GM18519 (cell line): ENCODE results near the gene FGF16.
"Not testable (repeated sequence)": the region's sequence is repeated elsewhere in the genome, so short reads cannot be mapped to it uniquely, and the experiment has no call there.

Experiments
- ATAC-seq: cut with Tn5 transposase; IDR thresholded peaks from one replicate; pipeline ENCODE4 v1.9.1; 2021; ENCODE audit warnings: mild to moderate bottlenecking, moderate library complexity; ENCODE audit not compliant: unreplicated experiment, low FRiP score

Gene FGF16

DNA sequence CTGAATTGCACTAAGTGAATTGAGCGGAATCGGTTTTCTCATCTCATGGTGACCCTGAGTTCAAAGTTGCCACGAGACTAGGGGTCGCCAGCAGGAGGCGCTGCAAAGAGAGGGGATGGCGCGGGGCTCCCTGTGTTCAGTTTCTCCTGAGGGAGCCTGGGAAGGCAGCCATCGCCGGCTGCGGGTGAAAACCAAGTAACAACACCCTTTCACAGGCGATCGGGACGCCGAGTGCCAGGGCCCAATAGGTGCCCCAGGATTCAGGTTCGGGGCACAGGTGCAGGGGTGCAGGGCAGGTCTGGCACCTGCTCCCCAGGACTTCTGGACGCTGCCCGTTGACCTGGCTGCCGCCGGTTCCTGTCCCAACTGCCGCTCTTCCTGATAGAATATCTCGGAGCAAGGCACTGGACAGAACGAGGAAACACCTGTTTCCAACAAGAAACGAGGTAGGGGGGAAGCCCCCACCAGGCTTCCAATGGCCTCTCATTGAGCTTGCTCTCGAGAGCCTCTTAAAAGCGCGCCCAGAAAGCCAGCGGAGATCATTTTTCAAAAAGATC lies 1.1 kb upstream of the FGF16 start:
- ATAC-seq = no peak

DNA sequence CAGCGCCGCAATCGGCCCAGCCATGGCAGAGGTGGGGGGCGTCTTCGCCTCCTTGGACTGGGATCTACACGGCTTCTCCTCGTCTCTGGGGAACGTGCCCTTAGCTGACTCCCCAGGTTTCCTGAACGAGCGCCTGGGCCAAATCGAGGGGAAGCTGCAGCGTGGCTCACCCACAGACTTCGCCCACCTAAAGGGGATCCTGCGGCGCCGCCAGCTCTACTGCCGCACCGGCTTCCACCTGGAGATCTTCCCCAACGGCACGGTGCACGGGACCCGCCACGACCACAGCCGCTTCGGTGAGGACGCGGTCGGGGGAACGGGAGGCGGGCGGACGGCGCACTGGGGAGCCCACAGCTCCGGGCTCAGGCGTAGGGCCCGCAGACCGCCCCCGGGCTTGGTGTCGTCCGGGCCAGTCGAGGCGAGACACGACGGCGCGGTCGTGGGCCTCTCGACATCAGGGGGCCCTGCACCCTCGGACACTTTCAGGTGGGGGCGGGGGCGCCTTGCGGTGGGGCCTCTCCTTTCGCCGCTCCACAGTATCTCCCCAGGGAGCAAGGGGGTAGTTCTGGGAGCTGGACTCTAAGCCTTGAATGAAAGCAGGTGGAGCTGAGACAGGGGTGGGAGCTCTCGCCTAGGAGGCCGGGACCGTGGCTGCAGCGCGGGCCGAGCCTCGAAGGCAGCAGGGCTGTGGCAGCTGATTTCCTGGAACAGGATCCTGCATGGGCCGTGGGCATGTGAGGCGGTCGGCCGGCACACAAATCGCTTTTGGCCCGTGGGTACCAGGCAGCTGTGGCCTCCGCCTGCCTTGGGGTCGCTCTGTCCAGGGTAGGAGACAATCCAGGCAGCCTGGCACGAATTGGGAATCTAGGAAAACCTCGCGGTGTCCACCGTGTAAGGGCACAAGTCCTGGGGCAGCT lies 722 bp downstream of the FGF16 start:
- no peak for ATAC-seq

DNA sequence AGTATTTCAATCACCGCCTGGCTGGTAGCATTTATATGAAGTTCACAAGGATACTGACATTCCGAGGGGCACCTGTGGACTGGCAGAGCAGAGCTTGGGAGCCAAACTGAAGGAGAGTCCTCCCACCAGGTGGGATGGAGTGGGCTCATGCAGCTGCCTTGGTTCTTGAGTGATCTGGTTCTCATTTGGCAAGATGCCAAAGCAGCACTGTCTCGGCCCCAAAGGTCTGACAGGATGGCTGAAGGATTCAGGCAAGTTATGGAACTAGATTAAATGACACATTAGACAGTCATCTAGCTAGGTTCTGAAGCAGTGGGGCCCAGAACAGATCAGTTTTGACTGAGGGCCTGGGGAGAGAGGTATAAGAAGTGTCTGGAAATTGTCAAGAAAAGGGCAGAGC lies 3.2 kb downstream of the FGF16 start:
- no peak for ATAC-seq

DNA sequence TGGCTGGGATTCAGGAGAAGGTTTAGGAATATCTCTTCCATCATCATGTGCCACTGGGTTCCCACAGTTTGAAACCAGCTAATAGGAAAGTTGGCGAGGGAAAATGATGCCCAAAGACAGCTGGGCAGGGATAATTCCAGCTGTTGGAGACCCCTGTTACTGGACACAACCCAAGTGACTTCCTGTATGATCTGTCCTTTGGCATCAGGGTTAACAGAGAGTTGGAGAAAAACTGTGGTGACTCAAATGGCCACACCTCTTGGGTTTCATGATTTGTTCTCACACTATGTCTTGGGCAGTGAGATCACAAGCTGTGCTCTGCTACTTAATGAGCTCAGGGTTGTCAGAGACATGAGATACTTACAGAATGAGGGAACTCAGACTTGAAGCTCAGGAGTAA lies 3.8 kb downstream of the FGF16 start:
- no peak for ATAC-seq

DNA sequence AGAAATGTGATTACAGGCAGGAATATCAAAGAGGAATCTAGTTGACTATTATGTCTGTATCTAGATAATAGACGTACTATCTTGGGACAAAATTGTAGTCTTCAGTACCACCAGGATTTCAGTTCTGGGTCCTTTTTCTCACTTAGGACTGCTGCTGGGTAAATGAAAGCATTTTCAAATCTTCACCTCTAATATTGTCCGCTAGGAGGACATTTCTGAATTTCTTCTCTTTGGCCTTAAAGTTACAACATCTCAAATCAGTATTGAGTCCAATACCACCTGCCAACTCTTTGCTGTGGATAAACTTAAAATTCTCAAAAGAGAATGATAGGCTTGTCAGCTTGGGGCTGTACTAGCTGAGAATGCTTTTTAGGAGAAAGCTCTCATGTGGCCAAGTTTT lies 6.0 kb downstream of the FGF16 start:
- no peak for ATAC-seq

DNA sequence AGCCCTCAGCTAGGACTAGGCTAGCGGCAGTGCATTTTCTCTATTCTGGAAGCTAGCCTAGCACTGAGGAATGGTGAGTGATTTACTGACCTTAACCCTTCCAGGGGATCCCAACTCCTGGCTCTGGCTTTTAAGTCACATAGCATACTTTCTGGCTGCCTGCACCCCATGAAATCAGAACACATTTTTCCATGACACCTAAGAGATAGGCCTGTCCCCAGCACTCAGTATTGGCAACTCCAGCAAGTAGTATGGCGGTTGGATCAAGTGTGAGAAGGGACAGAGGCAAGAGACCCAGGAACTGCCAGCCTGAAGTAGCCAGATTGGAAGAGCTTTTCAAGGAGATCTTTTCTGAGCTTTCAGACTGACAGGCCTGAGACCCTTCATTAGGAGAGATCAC lies 8.2 kb downstream of the FGF16 start:
- ATAC-seq = no peak

DNA sequence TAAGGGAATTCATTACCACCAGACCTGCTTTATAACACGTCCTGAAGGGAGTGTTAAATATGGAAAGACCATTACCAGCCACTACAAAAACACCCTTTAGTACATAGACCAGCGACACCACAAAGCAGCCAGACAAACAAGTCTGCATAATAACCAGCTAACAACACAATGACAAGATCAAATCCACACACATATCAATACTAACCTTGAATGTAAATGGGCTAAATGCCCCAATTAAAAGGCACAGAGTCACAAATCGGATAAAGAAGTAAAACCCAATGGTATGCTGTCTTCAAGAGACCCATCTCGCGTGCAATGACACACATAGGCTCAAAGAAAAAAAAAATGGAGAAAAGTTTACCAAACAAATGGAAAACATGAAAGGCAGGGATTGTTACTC lies 36.9 kb downstream of the FGF16 start:
- no peak for ATAC-seq

DNA sequence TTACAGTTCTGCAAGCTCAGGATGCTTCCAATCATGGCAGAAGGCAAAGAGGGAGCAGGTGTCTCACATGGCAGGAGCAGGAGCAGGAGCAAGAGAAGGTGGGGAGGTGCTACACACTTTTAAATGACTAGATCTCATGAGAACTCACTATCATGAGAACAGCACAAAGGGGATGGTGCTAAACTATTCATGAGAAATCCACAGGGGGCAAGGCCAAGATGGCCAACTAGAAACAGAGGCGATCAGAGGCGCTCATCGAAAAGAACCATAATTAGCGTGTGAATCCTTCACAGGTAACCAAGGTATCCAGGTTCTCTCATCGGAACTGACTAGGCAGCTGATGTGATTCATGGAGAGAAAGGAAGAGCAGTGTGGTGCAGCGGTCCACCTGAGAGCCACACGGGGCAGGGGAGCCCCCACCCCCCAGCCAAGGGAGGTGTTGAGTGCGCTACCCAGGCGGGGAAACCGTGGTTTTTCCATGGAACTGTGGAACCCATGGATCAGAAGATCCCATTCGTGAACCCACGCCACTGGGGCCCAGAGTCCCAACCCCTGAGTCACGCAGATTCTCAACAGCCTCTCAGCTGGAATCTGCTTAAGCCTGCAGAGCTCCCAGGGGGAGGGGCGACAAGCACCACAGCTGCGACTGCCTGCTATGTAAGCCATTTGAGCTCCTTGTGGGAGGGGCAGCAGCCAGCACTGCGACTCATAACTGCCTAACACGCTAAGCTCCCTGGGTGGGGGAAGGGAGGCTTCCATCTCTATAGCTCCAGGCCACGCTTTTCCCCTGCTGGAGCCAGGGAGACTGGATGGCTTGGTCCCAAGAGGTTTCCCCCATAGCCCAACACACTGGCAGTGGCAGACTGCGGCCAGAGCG lies 46.7 kb downstream of the FGF16 start:
- ATAC-seq = no peak

DNA sequence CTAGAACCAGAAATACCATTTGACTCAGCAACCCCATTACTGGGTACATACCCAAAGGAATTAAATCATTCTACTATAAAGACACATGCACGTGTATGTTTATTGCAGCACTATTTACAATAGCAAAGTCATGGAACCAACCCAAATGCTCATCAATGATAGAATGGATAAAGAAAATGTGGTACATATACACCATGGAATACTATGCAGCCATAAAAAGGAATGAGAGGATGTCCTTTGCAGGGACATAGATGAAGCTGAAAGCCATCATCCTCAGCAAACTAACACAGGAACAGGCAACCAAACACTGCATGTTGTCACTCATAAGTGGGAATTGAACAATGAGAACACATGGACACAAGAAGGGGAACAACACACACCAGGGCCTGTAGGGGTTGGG lies 53.0 kb downstream of the FGF16 start:
- not testable (repeated sequence) for ATAC-seq

DNA sequence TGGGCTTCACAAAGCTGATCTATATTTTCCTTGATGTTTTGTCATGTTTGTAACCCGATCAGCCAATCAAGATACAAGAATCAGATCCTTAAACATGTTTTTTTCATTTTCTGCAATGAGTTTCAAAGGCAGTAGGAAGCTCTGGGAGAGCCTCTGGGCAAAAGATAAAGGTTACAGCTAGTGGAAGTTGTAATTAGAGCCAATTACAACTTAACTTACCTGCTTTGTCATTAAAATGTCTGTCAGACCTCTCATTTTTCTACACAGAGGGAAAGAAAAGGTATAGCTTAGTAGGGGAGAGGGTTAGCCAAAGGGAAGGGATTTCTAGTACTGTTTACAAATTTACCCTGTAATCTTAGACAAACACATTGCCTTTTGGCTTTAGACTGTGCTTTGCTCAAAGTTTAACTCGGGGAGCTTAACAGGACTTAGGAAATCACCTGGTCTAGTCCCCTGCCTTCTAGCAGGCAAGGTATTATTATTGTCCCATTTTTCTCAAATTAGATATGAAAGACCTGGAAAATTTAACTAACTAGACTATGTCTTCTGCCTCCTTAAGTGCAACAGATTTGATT lies 55.8 kb downstream of the FGF16 start:
- ATAC-seq = no peak

DNA sequence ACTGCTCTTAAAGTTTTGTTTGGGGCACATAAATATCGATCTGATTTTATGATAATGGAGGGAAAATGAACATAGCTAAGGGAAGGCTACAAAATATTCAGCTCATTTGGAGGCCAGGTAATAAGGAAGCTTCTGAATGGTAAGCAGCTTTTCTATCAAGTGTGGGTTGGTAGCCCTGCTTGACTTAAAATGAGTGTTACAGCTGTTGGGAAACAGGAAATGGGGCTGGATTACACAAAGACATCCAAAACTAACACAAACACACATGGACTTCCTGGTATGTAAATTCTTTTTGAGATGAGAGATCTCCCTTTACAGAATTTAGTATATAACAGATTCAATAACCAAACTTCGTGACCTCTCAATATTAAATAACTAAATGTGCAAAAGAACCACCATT lies 58.0 kb downstream of the FGF16 start:
- ATAC-seq = no peak
